Fibroblast of lung (primary cell): ENCODE measurements around the gene PLEKHA8. TPM values are rescaled to one million over a fixed set of nuclear protein-coding genes. Genes with fewer than 3 reads are reported as not detected.

Source experiments
- DNase-seq, 2 donors: peaks; one replicate each; pipeline versions ENCODE4 v3.0.0 to v3.0.0-alpha.2; 2010; ENCODE audit warnings: low read depth in 2 of 2
- H2AFZ ChIP-seq: 2 replicates; pipeline ENCODE4 v1.5.1; 2012; ENCODE audit warnings: low read length, control low read depth, inconsistent platforms
- H3K27ac ChIP-seq: 2 replicates; pipeline ENCODE4 v1.5.1; 2011; ENCODE audit warnings: low read length, control low read depth; ENCODE audit not compliant: insufficient read depth
- H3K27me3 ChIP-seq: 2 replicates; pipeline ENCODE4 v1.5.1; 2011; ENCODE audit warnings: mild to moderate bottlenecking, low read length; ENCODE audit not compliant: control insufficient read depth, insufficient read depth
- H3K36me3 ChIP-seq: 2 replicates; pipeline ENCODE4 v1.5.1; 2011; ENCODE audit warnings: low read length; ENCODE audit not compliant: control insufficient read depth, insufficient read depth
- H3K4me1 ChIP-seq: 2 replicates; pipeline ENCODE4 v1.5.1; 2011; ENCODE audit warnings: low read length; ENCODE audit not compliant: control insufficient read depth, insufficient read depth; ENCODE audit errors: extremely low read depth
- H3K4me2 ChIP-seq: 2 replicates; pipeline ENCODE4 v1.5.1; 2011; ENCODE audit warnings: low read length, control low read depth; ENCODE audit not compliant: insufficient read depth; ENCODE audit errors: extremely low read depth
- H3K4me3 ChIP-seq, 4 experiments: fragments of 200-600 bp in 1 of 4; sonication (generic) in 1 of 4; replicated peaks in 1 of 4; 2 replicates each; pipeline ENCODE4 v1.5.1; 2011 to 2016; ENCODE audit warnings: low read length in 4 of 4, low read depth in 3 of 4, mild to moderate bottlenecking in 3 of 4, control low read depth in 2 of 4, inconsistent platforms in 1 of 4, mixed read lengths in 1 of 4; ENCODE audit not compliant: insufficient read depth in 1 of 4; ENCODE audit errors: control extremely low read depth in 1 of 4
- H3K79me2 ChIP-seq: 2 replicates; pipeline ENCODE4 v1.5.1; 2012; ENCODE audit warnings: mild to moderate bottlenecking, low read length, inconsistent platforms; ENCODE audit not compliant: control insufficient read depth, insufficient read depth
- H3K9ac ChIP-seq: 2 replicates; pipeline ENCODE4 v1.5.1; 2011; ENCODE audit warnings: mild to moderate bottlenecking, low read length, control low read depth; ENCODE audit not compliant: insufficient read depth
- H3K9me3 ChIP-seq: 2 replicates; pipeline ENCODE4 v1.5.1; 2012; ENCODE audit warnings: low read depth, low read length; ENCODE audit not compliant: control insufficient read depth, insufficient read depth
- H4K20me1 ChIP-seq: 2 replicates; pipeline ENCODE4 v1.5.1; 2011; ENCODE audit warnings: low read length; ENCODE audit not compliant: control insufficient read depth, insufficient read depth; ENCODE audit errors: extremely low read depth
- EZH2 ChIP-seq: IDR thresholded peaks from 2 replicates; pipeline ENCODE4 v1.5.1; 2012; ENCODE audit warnings: low read length, control low read depth, mild to moderate bottlenecking; ENCODE audit errors: missing control alignments
- polyA plus RNA-seq, 2 donors: library from polyadenylated mRNA; depleted of rRNA in 1 of 2; stranded (reverse) in 1 of 2; unstranded in 1 of 2; fragments of >200 nt; gene quantifications; 2 replicates each; pipeline ENCODE4 v1.2.1, GENCODE V29; 2011 to 2012; ENCODE audit warnings: missing spikeins in 1 of 2
- total RNA-seq: library from RNA; depleted of rRNA; stranded (reverse); fragments of >200 nt; gene quantifications from 2 replicates; pipeline ENCODE4 v1.2.1, GENCODE V29; 2014
- TF ChIP-seq, protein P1 (sequence below), 2 donors: IDR thresholded peaks in 1 of 2; conservative IDR thresholded peaks in 1 of 2; 1 replicate in 1 of 2; 2 replicates in 1 of 2; pipeline ENCODE4 v1.5.1; 2011 to 2012; ENCODE audit warnings: low read length in 2 of 2, control low read depth in 1 of 2, inconsistent platforms in 1 of 2, low read depth in 1 of 2, mild to moderate bottlenecking in 1 of 2

Gene PLEKHA8
- total and polyA plus RNA-seq, 2 donors (not counting 1 experiment from before 2014, with no cell fraction given): 9.5 to 15.5 TPM

DNA sequence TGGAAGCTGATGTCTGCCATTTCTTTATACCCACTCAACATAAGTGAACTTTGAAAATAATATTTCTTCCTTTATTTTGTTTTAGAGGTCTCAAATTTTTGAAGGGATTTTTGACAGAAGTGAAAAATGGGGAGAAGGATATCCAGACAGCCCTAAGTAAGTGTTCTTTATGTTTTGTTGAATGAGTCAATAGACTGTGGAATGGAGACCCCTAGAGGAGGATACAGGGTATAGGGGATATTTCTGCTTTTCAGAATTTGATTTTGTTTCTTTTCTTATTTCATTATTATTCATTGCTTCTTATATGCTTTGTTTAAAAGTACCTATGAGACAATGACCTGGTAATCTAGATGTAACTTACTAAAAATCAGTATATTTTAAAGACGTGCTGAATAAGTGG, 34.4 kb downstream of the PLEKHA8 start:
- no peaks in the 10 kb centered on the region for H3K79me2 ChIP-seq
- no peaks in the 10 kb centered on the region for H3K4me1 ChIP-seq
- TF ChIP-seq EZH2: no peak
- TF ChIP-seq, protein P1, sequence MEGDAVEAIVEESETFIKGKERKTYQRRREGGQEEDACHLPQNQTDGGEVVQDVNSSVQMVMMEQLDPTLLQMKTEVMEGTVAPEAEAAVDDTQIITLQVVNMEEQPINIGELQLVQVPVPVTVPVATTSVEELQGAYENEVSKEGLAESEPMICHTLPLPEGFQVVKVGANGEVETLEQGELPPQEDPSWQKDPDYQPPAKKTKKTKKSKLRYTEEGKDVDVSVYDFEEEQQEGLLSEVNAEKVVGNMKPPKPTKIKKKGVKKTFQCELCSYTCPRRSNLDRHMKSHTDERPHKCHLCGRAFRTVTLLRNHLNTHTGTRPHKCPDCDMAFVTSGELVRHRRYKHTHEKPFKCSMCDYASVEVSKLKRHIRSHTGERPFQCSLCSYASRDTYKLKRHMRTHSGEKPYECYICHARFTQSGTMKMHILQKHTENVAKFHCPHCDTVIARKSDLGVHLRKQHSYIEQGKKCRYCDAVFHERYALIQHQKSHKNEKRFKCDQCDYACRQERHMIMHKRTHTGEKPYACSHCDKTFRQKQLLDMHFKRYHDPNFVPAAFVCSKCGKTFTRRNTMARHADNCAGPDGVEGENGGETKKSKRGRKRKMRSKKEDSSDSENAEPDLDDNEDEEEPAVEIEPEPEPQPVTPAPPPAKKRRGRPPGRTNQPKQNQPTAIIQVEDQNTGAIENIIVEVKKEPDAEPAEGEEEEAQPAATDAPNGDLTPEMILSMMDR (conservative IDR thresholded peaks at IDR 0.05 in 1 of 2, IDR thresholded peaks at IDR 0.05 in 1 of 2; ENCODE audit: low read depth in 1 of 2, low read length in 2 of 2): peak; percentile 48 to 76
- no peak overlapping the region for H3K27ac ChIP-seq
- no peaks in the 10 kb centered on the region for H4K20me1 ChIP-seq
- peaks cover 2% of the 10 kb centered on the region for H3K36me3 ChIP-seq
- no peaks in the 10 kb centered on the region for H3K27me3 ChIP-seq
- H2AFZ ChIP-seq: no peak overlapping the region
- H3K4me2 ChIP-seq: no peak overlapping the region
- no peaks in the 10 kb centered on the region for H3K9me3 ChIP-seq
- peak; percentile 27 to 73 for DNase-seq
- no peak overlapping the region for H3K9ac ChIP-seq
- H3K4me3 ChIP-seq: no peak overlapping the region

DNA sequence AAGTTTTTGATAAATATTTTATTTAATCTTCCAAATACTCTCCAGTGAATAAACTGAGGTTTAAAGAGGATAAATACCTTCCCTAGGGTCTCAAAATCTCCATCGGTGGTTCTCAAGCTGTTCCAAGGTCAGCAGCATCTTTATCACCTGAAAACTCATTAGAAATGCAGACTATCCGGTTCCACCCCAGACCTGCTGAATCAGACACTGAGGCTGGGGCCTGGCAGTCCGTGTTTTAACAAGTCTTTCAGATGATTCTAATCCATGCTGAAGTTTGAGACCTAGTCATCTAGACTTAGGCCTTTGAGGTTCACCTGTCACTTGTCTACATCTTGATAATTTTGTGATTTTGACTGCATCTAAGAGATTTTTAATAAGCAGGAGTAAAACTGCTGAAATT, 37.5 kb downstream of the PLEKHA8 start:
- no peaks in the 10 kb centered on the region for H4K20me1 ChIP-seq
- no peaks in the 10 kb centered on the region for H3K27me3 ChIP-seq
- H3K27ac ChIP-seq: no peak overlapping the region
- peaks cover 1% of the 10 kb centered on the region for H3K36me3 ChIP-seq
- H3K9me3 ChIP-seq: no peaks in the 10 kb centered on the region
- no peaks in the 10 kb centered on the region for H3K79me2 ChIP-seq
- no peak overlapping the region for H2AFZ ChIP-seq
- no peak for DNase-seq
- no peak overlapping the region for H3K9ac ChIP-seq
- no peaks in the 10 kb centered on the region for H3K4me1 ChIP-seq
- TF ChIP-seq, protein P1 (conservative IDR thresholded peaks at IDR 0.05 in 1 of 2, IDR thresholded peaks at IDR 0.05 in 1 of 2; ENCODE audit: low read depth in 1 of 2, low read length in 2 of 2): no peak
- TF ChIP-seq EZH2: no peak
- H3K4me2 ChIP-seq: no peak overlapping the region
- H3K4me3 ChIP-seq: no peak overlapping the region

DNA sequence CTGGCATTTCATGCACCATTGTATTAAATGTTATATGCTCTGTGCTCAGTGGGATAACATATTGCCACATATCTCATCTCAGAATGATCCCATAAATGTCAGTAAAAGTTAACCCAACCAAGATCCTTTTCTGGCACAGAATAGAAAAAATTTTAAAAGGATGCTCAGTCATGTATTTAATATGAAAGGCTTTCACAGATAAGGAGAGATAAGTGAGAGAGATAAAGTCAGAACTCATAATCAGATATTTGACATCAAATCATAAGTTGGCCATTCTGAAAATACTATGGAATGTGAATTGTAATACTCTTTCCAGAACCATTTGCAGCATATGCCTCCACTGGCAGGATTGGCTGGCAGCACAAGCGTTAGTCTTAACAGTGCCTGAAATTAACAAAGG, 38.5 kb downstream of the PLEKHA8 start:
- no peaks in the 10 kb centered on the region for H3K9me3 ChIP-seq
- no peaks in the 10 kb centered on the region for H3K27me3 ChIP-seq
- H3K36me3 ChIP-seq: peaks cover 1% of the 10 kb centered on the region
- no peaks in the 10 kb centered on the region for H4K20me1 ChIP-seq
- no peak for DNase-seq
- no peak overlapping the region for H2AFZ ChIP-seq
- H3K79me2 ChIP-seq: no peaks in the 10 kb centered on the region
- TF ChIP-seq EZH2: no peak
- TF ChIP-seq, protein P1 (conservative IDR thresholded peaks at IDR 0.05 in 1 of 2, IDR thresholded peaks at IDR 0.05 in 1 of 2; ENCODE audit: low read depth in 1 of 2, low read length in 2 of 2): no peak
- no peaks in the 10 kb centered on the region for H3K4me1 ChIP-seq
- no peak overlapping the region for H3K9ac ChIP-seq
- no peak overlapping the region for H3K4me2 ChIP-seq
- H3K4me3 ChIP-seq: no peak overlapping the region
- no peak overlapping the region for H3K27ac ChIP-seq
